ENCODE measurements around the gene RAB25.
A peak's percentile ranks its signal among the peaks of the same experiment; 100 is the strongest.
"Not testable (repeated sequence)": the region's sequence is repeated elsewhere in the genome, so short reads cannot be mapped to it uniquely, and the experiment has no call there.

Gene RAB25

DNA sequence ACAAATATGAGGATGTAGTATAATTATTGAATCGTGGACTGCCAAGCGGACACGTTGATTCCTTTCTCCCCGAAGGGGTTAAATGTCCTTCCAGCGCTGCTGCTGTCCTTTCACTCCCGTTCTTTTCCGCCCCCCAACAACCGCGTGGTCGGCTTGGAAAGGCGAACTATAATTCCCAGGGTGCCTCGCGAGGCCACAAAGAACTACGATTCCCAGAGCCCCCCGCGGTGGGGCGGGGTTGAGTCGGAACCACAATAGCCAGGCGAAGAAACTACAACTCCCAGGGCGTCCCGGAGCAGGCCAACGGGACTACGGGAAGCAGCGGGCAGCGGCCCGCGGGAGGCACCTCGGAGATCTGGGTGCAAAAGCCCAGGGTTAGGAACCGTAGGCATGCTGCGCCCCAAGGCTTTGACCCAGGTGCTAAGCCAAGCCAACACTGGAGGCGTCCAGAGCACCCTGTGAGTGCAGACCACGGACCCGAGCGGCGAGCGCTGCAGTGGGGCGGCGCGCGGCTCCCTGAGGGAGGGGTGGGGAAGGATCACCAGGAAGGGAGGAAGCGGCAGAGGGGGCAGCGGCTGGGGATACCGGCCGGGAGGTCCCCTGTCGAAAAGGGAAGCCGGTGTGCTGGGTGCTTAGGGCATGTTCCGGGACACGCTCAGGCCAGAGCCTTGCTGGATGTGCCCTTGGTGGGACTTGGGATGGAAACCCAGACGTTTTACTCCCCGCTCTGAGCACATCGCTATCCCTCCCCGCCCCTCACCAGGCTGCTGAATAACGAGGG is 6.3 kb upstream of the RAB25 start, which contains the start of gene LAMTOR2:
LAMTOR2 (plus strand) TSS at position 283 of the 781 bp plus-strand sequence; CDS start at position 391, 108 bp downstream.
- DNase-seq (ENCODE audit: low read depth in 3 of 3): peak; percentile 93 to 98 (median 94)

DNA sequence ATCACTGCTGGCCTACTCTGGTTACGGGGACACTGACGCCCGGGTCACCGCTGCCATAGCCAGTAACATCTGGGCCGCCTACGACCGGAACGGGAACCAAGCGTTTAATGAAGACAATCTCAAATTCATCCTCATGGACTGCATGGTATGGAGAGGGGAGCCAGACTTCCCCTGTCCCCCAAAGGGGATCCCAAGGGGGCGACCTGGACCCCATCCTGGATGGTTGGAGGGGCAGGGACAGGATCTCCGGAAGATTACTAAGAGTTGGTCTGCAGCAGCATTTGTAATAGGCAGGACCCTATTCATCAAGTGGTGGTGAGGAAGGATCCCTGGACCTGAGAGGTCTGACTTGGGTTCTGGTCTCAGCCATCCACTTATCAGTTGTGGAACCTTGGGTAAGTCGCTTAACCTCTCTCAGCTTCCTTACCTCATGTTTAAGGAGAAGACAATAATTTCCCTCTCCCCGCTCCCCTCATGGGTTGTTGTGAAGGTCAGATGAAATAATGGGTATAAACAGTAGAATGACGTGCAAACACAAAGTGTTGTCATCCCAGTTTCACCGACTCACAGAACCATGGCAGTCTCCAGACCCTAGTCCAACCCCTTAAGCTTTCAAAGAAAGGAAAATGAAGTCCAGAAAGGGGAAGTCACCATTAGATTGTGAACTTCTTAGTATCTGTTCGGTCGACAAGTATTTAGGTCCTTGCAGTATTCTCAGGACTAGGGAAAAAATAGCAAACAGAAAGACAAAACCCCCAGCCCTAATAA is 5.5 kb upstream of the RAB25 start:
- no peak for DNase-seq (ENCODE audit: low read depth in 3 of 3)

DNA sequence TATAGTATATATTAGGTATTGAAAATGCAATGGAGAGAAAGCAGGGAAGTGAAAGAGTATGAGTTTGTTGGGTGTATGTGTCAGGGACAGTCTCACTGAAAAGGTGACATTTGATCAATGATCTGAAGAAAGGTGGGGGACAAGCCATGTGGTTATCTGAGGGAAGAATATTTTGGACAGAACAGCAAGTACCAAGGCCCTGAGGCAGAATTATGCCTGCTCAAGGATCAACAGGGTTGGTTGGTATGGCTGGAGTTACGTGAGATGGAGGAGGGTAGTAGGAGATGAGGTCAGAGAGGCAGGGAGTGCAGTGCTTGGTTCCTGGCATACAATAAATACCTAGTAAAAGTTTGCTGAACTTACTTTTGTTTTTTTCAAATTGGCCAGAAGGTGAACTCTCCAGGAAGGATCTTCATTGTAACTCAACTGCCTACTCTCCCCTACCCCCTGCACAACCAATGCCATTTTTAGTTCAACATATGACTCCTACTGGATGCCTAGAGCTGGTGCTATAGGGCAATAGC is 4.6 kb upstream of the RAB25 start:
- DNase-seq (ENCODE audit: low read depth in 3 of 3): no peak

DNA sequence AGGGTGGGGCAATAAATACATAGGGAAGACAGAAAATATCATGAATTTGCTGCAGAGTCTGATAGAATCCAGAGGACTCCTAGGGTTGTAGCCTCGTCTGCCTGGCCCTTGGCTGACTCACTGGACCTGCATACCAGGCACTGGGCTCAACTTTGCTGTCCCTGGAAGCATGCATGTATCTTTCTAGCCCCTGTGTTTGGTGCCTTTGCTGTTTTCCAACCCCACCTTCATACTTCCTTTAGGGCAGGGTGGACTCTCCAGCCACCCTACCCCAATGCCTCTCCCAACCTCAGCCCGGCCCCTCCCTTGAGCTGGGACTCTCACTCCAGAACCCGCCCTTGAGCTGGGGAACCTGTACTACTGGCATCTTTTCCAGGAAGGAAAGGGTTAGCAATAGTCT is 1.2 kb downstream of the RAB25 start:
- no peak for DNase-seq (ENCODE audit: low read depth in 3 of 3)

- DNase-seq (ENCODE audit: low read depth in 3 of 3): no peak
These were observed 3.0 kb downstream of the RAB25 start for GRCh38 chr1:156063997-156064285.

GRCh38 chr1:156064615-156065014 is 3.7 kb downstream of the RAB25 start:
- DNase-seq (ENCODE audit: low read depth in 3 of 3): no peak

GRCh38 chr1:156065212-156065611 is 4.3 kb downstream of the RAB25 start:
- no peak for DNase-seq (ENCODE audit: low read depth in 3 of 3)

GRCh38 chr1:156065871-156066270 is 4.9 kb downstream of the RAB25 start:
- DNase-seq (ENCODE audit: low read depth in 3 of 3): no peak

DNA sequence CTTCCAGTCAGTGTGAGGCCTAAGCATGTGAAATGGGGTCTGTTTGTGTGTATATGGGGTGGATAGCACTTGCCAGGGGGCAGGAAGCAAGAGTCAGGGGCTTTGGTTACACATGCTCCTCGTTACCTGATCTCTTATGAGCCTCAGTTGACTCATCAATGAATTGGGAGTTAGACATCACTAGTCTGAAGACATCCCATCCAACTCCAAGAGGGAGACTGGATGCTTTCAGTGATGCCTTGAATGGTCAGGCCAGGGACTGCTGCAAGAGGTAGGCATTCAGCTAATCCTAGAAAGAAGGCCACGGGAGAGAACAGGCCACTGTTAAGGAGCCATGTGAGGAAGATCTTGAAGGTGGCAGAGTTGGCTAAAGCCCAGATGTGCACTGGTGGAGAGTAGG is 6.3 kb downstream of the RAB25 start:
- no peak for DNase-seq (ENCODE audit: low read depth in 3 of 3)

GRCh38 chr1:156069490-156070455 is 8.8 kb downstream of the RAB25 start:
- no peak for DNase-seq (ENCODE audit: low read depth in 3 of 3)

DNA sequence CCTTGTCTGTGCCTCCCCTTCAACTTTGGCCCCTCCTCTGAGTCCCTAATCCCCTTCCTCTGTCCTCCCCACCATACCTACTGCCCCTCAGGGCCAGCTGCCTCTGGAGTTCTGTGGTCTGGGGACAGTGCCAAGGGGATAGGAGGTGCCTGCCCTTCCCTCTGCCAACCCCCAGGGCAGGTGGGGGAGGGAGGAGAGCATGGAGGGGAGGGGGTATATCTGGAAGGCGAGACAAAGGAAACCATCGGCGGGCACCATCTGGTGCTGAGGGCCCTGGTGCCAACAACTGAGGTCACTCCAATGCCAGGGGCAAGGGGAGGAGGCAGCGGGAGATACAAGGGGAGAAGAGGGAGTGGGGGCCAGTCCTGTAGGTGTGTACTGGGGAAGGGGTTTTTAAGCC is 9.6 kb downstream of the RAB25 start:
- DNase-seq (ENCODE audit: low read depth in 3 of 3): no peak

- DNase-seq (ENCODE audit: low read depth in 3 of 3): not testable (repeated sequence)
These were observed 10.4 kb downstream of the RAB25 start for GRCh38 chr1:156071332-156071816.

DNA sequence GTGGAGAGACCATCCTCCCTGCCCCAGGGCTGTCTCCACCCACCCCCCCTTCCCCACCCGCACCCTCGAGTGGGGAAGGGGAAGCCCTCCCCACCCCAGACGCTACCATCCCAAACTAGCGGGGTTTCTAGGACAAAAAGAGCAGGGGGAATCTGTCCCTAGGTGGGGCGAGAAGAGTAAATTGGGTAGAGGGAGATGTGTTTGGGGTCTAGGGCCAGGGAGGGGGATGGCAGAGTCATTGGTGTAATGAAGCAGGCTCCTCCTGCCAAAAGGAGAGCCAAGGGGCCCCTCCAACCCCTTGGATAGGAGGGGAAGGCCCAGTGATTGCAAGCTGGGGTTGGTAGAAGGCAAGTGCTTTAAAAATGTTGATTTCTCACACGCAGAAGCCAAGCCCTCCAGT is 11.3 kb downstream of the RAB25 start:
- DNase-seq (ENCODE audit: low read depth in 3 of 3): no peak

GRCh38 chr1:156073110-156073687 is 12.2 kb downstream of the RAB25 start:
- no peak for DNase-seq (ENCODE audit: low read depth in 3 of 3)

GRCh38 chr1:156073740-156074139 is 12.8 kb downstream of the RAB25 start:
- no peak for DNase-seq (ENCODE audit: low read depth in 3 of 3)

GRCh38 chr1:156074661-156075060 is 13.7 kb downstream of the RAB25 start:
- DNase-seq (ENCODE audit: low read depth in 3 of 3): no peak

- no peak for DNase-seq (ENCODE audit: low read depth in 3 of 3)
These were observed 14.2 kb downstream of the RAB25 start for GRCh38 chr1:156075162-156075561.

DNA sequence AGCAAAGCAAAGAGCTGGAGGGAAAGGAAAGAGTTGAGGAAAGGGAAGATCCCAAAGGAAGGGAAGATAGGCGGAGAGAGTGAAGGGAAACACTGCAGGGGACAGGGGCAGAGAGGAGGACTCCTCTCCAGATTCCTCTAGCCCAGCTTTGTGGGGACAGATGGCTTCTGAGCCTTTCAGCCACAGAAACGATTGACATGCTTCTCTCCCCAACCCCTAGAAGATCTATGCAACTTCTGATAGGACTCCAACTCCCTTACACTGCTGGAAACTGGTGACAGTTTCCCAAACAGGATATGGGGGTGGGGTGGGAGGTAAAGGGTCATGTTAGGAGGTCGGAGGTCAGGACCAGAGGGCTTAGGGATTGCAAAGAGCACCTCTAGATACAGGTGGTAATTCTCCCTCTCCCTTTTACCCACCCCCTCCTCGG is 14.8 kb downstream of the RAB25 start:
- no peak for DNase-seq (ENCODE audit: low read depth in 3 of 3)

- no peak for DNase-seq (ENCODE audit: low read depth in 3 of 3)
These were observed 15.9 kb downstream of the RAB25 start for GRCh38 chr1:156076609-156077429.

DNA sequence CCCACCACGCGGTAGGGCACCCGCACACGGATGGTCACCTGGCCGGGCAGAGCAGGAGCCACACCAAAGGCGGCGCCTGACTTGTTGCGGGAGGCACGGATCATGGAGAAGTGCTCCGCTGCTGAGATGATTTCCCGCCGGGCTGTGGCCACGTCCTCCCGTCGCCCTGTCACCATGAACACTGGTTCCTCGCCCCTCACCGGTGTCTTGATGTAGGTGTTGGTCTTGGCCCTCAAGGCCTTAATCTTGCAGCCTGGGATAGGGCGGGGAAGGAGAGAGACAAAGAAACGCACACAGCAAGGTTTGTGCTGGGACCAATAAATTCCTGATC is 16.4 kb downstream of the RAB25 start:
- no peak for DNase-seq (ENCODE audit: low read depth in 3 of 3)

DNA sequence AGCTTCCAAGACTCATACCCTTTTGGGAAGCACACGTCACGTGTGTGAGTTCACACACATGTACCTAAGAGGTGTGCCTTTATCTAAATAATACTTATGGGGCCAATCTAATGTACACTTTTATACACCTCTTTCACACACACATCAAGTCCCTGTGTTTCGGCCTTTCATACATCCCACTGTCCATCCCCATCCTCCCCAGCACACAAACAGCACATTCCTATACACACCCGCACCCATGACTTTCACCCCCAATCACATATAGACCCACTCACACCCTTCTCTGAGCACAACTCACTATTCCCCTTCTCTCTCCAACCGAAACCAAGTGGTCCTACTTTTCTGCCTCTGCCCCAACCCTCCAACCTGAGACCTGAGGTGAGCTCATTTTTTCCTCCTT is 17.8 kb downstream of the RAB25 start:
- no peak for DNase-seq (ENCODE audit: low read depth in 3 of 3)
